Activated CD8-positive, alpha-beta memory T cell treated with anti-CD3 and anti-CD28 coated beads, Interleukin-2, amount 50 U/mL, for 24 hours (primary cell): Measurements from ENCODE around the gene RNASET2.

ENCODE experiments used
- DNase-seq: peaks from one replicate; pipeline ENCODE4 v3.0.0-alpha.2; 2020; ENCODE audit errors: extremely low read depth

Gene RNASET2

DNA sequence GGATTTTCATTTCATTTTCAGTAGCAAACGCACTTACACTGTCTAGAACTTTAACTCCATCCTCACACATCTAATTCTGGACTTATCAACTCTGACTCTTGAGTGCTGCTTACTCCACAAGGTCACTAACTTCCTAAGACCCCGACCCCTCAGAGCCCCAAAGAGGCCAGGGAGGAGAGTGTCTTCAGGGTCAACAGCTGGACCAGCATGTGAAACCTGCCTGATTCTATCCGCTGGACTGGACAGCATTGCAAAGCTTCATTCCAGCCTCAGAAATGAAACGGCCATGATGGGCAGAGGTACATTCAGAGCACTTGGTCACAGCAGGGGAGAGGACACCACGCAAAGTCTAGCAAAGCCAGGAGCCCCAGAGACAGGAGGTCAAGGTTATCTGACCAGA is 9.1 kb downstream of the RNASET2 start:
- no peak for DNase-seq

DNA sequence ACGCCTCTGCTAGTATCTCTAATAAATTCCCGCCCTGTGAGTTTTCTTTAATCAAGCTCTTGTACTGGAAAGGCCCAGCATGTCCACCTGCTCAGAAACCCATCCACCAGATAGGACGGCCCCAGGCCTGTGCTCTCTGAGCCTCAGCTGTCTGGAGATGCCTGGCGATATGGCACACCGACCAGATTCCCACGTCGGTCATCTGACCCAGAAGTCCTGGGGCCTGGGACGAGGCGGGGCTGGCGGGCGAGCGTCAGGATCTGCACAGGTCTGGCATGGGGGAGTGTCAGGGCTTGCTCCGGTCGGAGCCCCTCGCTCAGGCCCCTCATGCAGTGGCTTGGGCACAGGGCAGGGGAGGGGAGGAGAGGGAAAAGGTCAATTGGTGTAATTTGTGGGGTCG is 10.2 kb downstream of the RNASET2 start:
- no peak for DNase-seq

DNA sequence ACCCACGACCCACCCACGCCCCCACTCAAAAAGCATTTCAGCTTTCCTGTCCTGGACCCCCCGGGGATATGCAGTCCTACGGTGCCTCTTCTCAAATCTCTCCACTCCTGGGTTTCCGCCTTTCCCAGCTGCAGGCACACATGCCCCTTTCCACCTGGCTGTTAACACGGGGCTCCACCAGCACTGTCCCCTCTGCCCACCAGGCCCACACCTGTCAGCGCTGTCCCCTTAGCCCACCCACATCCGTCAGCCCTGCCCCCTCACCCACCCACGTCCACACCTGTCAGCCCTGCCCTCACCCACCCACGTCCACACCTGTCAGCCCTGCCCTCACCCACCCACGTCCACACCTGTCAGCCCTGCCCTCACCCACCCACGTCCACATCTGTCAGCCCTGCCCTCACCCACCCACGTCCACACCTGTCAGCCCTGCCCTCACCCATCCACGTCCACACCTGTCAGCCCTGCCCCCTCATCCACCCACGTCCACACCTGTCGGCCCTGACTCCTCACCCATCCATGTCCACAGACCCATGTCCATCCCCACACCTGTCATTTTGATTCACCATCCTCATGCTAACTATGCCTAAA is 11.6 kb downstream of the RNASET2 start:
- DNase-seq, result no peak

GRCh38 chr6:166942393-166943168 is 13.8 kb downstream of the RNASET2 start:
- DNase-seq, result no peak

GRCh38 chr6:166940643-166941068 is 15.7 kb downstream of the RNASET2 start:
- DNase-seq, result no peak

DNA sequence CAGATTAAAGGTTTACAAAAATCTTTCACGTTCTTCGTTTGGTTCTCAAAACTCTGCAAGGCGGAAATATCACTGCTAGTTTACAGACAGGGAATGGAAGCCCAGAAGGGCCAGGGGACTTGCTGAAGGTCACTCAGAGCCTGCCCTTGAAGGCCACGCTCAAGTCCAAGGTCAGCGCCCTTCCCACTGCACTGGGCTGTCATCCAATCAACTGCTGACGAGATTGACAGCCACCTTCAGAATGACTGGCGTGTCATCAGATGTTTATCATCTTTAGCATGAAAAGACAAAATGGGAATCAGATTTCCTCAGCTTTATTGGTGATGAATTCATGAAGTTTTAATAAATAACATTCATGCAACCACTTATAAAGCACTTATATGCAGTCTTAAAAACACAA is 16.5 kb downstream of the RNASET2 start:
- no peak for DNase-seq

DNA sequence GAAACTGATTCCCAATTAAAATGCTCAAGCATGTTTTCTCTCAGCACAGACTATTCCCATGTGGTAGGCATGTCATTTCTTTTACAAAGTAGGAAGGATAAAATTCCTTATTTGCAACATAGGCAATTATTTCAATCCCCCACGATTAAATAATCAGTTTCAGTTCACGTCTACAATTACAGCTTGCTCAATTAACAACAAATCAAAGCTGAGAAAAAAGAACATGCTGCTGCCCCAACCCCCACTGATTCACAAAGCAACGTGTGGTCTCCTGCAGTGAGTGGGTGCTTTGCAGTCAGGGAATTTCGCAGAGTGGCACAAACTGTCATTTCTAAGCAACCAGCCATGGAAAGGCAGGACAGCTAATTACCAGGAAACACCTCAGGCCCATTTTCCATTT is 17.0 kb downstream of the RNASET2 start:
- DNase-seq, result no peak

GRCh38 chr6:166938704-166939103 is 17.6 kb downstream of the RNASET2 start:
- DNase-seq, result no peak

DNA sequence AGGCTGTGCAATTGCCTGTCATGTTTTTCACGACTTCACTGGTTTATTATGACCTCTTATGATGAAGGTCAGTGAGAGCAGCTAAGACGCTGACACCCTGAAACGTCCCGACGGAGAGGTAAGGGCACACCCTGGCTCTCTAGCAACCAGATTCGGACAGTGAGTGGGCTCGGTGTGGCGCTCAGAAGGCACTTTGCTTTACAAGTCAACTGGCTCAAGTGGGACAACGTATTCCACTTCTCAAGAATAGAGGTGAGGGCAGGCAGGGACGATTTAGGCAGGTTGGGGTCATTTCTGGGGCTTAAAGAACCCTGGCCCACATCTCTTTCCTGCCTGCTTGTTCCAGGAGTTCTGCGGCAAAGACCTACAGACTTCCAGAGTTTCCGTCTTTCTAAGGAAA is 18.2 kb downstream of the RNASET2 start:
- no peak for DNase-seq

DNA sequence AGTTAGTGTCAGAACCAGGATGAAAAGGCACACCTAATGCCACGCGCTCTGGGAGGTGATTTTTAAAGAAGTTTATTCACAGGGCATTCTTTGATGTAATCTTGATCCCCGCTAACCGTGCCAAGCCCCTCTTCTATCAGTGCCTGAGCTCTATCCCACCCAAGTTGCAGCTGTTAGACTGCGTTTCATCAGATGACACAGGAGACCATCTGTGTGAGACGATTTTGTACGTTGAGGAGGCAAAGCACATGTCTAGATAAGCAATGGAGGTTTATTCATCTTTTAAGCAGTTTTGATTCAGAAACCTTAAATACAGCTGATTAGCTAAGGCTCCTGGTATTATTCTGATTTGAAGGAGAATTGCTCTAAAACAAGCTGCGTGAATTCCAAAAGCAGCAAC is 18.6 kb downstream of the RNASET2 start:
- no peak for DNase-seq

- no peak for DNase-seq
Observed at GRCh38 chr6:166936079-166936787, 20.1 kb downstream of the RNASET2 start.

GRCh38 chr6:166935353-166935752 is 21.0 kb downstream of the RNASET2 start:
- no peak for DNase-seq

DNA sequence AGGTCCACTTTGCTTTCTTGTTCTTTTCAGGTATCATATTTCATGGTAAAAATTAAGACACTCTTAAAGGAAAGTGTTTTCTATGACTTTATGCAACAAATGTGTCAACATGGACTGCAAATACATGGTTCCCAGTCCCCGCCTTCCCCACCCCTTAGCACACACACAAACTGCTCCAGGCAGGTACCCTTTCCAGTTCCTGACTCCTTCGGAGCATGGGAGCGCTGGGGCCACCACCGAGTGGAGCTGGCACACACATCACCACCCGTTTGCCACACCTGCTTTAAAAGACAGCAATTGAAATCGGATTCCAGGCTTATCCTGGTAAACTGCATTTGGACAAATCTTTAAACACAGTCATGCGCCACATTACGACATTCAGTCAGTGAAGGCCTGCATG is 22.2 kb downstream of the RNASET2 start:
- DNase-seq, result no peak

GRCh38 chr6:166933396-166933795 is 23.0 kb downstream of the RNASET2 start:
- DNase-seq, result no peak

GRCh38 chr6:166932616-166933015 is 23.7 kb downstream of the RNASET2 start:
- DNase-seq, result no peak

DNA sequence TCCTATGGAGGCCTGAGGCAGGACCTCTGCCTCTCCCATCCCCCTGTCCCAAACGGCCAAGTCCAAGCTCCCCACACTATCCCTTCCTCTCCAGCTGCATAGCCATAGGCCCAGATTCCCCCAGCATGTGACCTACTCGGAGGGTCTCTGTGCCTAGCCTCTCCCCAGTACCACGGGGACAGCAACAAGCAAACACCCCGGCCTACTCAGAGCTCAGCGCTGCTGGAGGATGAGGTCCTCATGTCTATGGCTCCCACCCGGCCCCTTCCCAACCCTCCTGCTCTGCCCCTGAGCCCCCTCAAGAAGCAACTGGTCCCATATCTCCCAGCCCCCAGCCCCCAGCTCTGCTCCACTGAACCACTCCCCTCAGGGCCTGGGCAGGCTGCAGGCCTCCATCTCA is 24.2 kb downstream of the RNASET2 start:
- DNase-seq, result no peak

DNA sequence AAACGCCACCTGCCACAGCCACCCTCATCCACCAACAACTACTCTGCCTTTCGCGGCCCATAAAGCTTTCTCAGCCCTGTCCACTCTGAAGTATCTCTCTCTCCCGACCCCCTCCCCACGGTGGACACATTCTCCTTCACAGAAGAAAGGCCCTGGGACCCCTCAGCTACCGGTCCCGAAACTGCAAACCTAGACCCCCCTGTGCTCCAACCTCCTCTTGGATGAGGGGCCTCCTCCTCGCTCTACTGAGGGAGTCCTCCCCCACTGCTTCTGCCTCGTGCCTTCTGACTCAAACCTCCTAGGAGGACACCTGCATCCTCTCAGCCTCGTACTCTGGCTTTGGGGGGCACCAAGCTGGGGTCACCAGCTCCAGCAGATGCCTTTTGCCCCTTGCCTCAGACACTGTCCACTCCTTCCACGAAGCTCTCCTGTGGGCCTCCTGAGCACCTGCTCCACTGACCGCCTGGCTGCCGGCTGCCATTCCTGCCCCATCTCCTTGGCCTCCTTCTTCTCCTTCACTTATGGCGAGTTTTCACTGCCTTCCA is 24.9 kb downstream of the RNASET2 start:
- DNase-seq, result no peak

- DNase-seq, result no peak
Observed at GRCh38 chr6:166930354-166930891, 25.9 kb downstream of the RNASET2 start.

DNA sequence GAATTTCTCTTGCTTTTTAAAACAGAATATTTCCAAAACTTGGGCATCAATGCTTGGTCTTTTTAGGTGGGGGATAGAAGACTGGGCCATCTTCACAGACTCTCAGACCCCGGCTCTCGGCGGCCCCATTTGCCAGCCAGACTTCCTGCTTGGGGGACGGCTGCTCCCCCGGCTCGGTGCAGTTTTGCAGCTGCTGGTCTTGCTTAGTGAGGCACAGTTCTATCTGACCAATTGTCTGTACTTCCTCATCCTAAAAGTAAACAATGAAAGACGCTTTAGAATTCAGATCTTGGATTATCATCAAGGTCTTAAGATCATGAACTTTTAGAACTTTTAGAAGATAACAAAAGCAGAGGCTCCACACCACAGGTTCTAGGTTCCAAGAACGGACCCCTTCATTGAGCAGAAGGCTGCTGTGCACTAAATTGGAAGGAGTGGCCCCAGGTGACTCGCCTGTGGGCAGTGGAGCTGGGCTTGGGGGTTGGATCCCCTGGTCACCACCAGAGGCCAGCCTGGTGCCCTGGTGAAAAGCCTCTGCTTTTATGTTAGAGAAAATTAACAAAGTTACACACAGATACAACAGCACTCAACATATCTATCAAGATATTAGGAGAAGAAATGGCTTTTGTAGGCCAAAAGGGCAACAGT is 26.7 kb downstream of the RNASET2 start:
- DNase-seq, result no peak

GRCh38 chr6:166928644-166929541 is 27.5 kb downstream of the RNASET2 start:
- DNase-seq, result no peak
